Vagina (tissue), 2 donors: ENCODE results near the gene KCNH2.

Source experiments
- POLR2AphosphoS5 ChIP-seq, 2 donors: sonication (generic); formaldehyde crosslinking; IDR thresholded peaks; one replicate each; pipeline ENCODE4 v1.9.0; 2017; ENCODE audit warnings: antibody characterized with exemption in 2 of 2, mild to moderate bottlenecking in 2 of 2, low read depth in 1 of 2; ENCODE audit not compliant: insufficient read depth in 1 of 2
- TF ChIP-seq, protein P1 (sequence below), 3 experiments: fragments of 450-650 bp in 2 of 3; fragments of 200-600 bp in 1 of 3; sonication (generic) in 1 of 3; IDR thresholded peaks; one replicate each; pipeline ENCODE4 v1.5.1; 2017 to 2019; ENCODE audit warnings: antibody characterized with exemption in 3 of 3, mild to moderate bottlenecking in 2 of 3, moderate library complexity in 2 of 3

DNA sequence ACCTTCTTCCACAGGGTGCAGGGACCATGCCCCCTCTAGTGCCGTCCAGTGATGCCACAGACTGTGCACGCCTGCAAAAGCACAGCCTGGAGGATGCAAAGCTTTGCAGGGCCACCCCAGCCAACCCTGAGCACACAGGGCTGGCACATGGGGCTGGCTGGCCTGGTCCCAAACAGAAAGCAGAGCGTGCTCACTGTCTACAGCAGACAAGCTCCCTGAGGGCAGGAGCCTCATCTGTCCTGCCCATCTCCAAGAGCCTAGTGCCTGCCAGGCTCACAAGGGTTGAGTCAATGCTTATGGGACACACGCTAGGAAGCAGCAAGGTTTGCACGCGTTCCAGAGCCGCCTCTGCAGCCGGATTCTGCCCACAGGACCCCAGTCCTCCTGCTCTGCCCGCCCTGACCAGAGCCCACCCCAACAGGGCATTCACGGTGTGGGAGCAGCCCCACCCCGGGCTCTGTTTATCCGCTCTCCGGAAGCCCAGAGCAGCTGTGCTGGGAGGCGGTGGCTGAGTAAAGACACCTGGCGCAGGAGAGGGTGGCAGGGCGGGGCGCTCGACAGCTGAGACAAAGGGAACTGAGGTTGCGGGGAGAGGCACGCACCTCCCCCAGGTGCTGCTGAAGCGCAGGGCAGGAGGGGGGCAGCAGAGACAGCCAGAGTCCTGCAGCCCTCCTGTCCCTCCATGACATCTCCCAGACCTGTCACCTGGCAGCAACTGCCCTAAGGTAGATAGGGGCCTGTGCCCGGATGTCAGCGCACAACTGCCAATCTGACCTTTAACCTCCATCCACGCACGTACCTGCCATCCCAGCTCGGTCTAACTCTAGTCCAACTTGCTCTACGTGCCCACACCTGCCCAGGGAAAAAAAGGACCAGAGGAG lies 4.3 kb downstream of the KCNH2 start:
- TF ChIP-seq, protein P1, sequence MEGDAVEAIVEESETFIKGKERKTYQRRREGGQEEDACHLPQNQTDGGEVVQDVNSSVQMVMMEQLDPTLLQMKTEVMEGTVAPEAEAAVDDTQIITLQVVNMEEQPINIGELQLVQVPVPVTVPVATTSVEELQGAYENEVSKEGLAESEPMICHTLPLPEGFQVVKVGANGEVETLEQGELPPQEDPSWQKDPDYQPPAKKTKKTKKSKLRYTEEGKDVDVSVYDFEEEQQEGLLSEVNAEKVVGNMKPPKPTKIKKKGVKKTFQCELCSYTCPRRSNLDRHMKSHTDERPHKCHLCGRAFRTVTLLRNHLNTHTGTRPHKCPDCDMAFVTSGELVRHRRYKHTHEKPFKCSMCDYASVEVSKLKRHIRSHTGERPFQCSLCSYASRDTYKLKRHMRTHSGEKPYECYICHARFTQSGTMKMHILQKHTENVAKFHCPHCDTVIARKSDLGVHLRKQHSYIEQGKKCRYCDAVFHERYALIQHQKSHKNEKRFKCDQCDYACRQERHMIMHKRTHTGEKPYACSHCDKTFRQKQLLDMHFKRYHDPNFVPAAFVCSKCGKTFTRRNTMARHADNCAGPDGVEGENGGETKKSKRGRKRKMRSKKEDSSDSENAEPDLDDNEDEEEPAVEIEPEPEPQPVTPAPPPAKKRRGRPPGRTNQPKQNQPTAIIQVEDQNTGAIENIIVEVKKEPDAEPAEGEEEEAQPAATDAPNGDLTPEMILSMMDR (IDR thresholded peaks at IDR 0.05), result no peak
- no peak for TF ChIP-seq POLR2AphosphoS5 (IDR thresholded peaks at IDR 0.05; ENCODE audit: insufficient read depth in 1 of 2, low read depth in 1 of 2)
